Loucy (cell line): ENCODE results near the gene OR13C3.

Source experiments
- H2AFZ ChIP-seq: fragments of 200-600 bp; sonication (generic); 2 replicates; pipeline ENCODE4 v1.6.0; 2016; ENCODE audit warnings: antibody characterized with exemption, mild to moderate bottlenecking, low read length, moderate library complexity
- H3F3A ChIP-seq: fragments of 200-600 bp; 2 replicates; pipeline ENCODE4 v1.6.0; 2016; ENCODE audit warnings: antibody characterized with exemption, low read depth, mild to moderate bottlenecking
- H3K27me3 ChIP-seq: fragments of 200-600 bp; sonication (generic); 2 replicates; pipeline ENCODE4 v1.6.1; 2014; ENCODE audit warnings: low read length, mild to moderate bottlenecking; ENCODE audit not compliant: insufficient read depth, poor library complexity, severe bottlenecking
- H3K36me3 ChIP-seq: fragments of 200-600 bp; sonication (generic); 2 replicates; pipeline ENCODE4 v1.6.1; 2016; ENCODE audit warnings: low read length; ENCODE audit not compliant: insufficient read depth
- H3K4me1 ChIP-seq: fragments of 200-600 bp; sonication (generic); 2 replicates; pipeline ENCODE4 v1.5.1; 2014; ENCODE audit warnings: low read length, mild to moderate bottlenecking; ENCODE audit not compliant: insufficient read depth, poor library complexity, severe bottlenecking
- H3K4me2 ChIP-seq: fragments of 200-600 bp; sonication (generic); 2 replicates; pipeline ENCODE4 v1.6.0; 2014; ENCODE audit warnings: antibody characterized with exemption, low read length, low read depth, mild to moderate bottlenecking; ENCODE audit not compliant: poor library complexity, severe bottlenecking
- H3K4me3 ChIP-seq: fragments of 200-600 bp; sonication (generic); 2 replicates; pipeline ENCODE4 v1.5.1; 2014; ENCODE audit warnings: low read length, mild to moderate bottlenecking, mixed read lengths; ENCODE audit not compliant: poor library complexity, severe bottlenecking
- H3K79me2 ChIP-seq: fragments of 200-600 bp; sonication (generic); 2 replicates; pipeline ENCODE4 v1.6.1; 2014; ENCODE audit warnings: low read length; ENCODE audit not compliant: insufficient read depth
- H3K9ac ChIP-seq: fragments of 200-600 bp; sonication (generic); 2 replicates; pipeline ENCODE4 v1.6.0; 2014; ENCODE audit warnings: mild to moderate bottlenecking, low read depth, low read length, moderate library complexity; ENCODE audit not compliant: poor library complexity, severe bottlenecking
- H3K9me2 ChIP-seq: fragments of 200-600 bp; sonication (generic); replicated peaks from 2 replicates; pipeline ENCODE4 v1.6.1; 2016; ENCODE audit warnings: low read depth, low read length, mixed read lengths
- H3K9me3 ChIP-seq: fragments of 200-600 bp; sonication (generic); 2 replicates; pipeline ENCODE4 v1.6.1; 2014; ENCODE audit warnings: mild to moderate bottlenecking, antibody characterized with exemption, low read length, low read depth; ENCODE audit not compliant: insufficient read depth
- H4K20me1 ChIP-seq: fragments of 200-600 bp; sonication (generic); 2 replicates; pipeline ENCODE4 v1.6.0; 2014; ENCODE audit warnings: antibody characterized with exemption, low read length, mild to moderate bottlenecking; ENCODE audit not compliant: insufficient read depth, poor library complexity, severe bottlenecking
- CTCF ChIP-seq: fragments of 200-600 bp; sonication (generic); conservative IDR thresholded peaks from 2 replicates; pipeline ENCODE4 v1.5.1; 2014; ENCODE audit warnings: mild to moderate bottlenecking, antibody characterized with exemption, low read length
- EZH2phosphoT487 ChIP-seq: fragments of 200-600 bp; IDR thresholded peaks from 2 replicates; pipeline ENCODE4 v1.6.1; 2018; ENCODE audit warnings: antibody characterized with exemption, mild to moderate bottlenecking, moderate library complexity, borderline replicate concordance

OR13C3 gene

DNA sequence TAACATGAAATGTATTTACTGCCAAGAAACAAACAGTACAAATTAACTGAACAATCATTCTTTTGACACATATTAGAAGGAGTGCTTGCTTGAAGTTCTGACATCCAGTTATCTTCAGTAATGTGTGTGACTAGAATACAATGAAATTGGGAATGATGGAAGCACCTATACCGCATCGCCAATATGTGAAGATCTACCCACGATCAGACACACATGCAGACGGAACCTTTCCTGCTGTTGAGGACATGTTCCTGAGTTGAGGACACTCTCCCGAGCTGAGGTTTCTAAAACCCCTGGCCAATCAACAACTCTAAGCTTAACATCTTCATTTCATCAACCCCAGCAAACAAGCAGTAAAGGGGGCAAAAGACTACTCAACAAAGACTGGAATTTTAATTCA, at the start of gene OR13C3:
OR13C3 (minus strand) TSS at position 101 of the 400 bp plus-strand sequence. CDS start 133 bp downstream, outside the sequence.
- Histone ChIP-seq H3K4me1 (no peaks in the 10 kb centered on the region), H3K36me3 (no peaks in the 10 kb centered on the region), H3F3A (no peaks in the 10 kb centered on the region), H3K9me3 (no peaks in the 10 kb centered on the region), H4K20me1 (no peaks in the 10 kb centered on the region), H3K9ac (no peak within 1 kb of the TSS), H2AFZ (no peak within 1 kb of the TSS), H3K9me2 (no peaks in the 10 kb centered on the region), H3K4me2 (no peak within 1 kb of the TSS), H3K4me3 (no peak within 1 kb of the TSS), H3K79me2 (no peaks in the 10 kb centered on the region), H3K27me3 (no peaks in the 10 kb centered on the region)
- TF ChIP-seq CTCF = no peak
- no peak for TF ChIP-seq EZH2phosphoT487

DNA sequence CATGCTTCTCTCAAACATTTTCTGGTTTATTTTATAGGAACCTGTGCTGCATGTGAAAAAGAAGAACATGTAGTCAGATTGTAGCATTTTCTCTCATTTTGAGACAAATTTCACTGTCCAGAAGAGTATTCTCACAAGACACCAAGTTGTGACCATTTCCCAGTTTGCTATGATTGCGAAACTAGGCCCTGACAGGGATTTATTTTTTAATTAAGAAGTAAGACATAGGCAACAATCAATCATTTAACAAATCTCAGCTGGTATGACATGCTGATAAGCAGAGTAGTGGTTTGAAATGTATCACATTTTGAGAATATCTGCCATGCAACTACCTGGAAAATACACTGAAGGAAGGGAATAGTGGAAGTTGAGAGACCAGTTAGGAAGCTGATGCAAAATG, 43.9 kb upstream of the OR13C3 start:
- TF ChIP-seq EZH2phosphoT487 (no peak), CTCF (no peak)

GRCh38 chr9:104577263-104577662, 40.6 kb upstream of the OR13C3 start:
- Histone ChIP-seq H3K9me3 (no peaks in the 10 kb centered on the region), H3K9ac (no peak overlapping the region), H3K4me1 (no peaks in the 10 kb centered on the region), H3K36me3 (no peaks in the 10 kb centered on the region), H3F3A (no peaks in the 10 kb centered on the region), H3K79me2 (no peaks in the 10 kb centered on the region), H4K20me1 (no peaks in the 10 kb centered on the region), H2AFZ (no peak overlapping the region), H3K9me2 (no peaks in the 10 kb centered on the region), H3K27me3 (no peaks in the 10 kb centered on the region), H3K4me3 (no peak overlapping the region), H3K4me2 (no peak overlapping the region)
- TF ChIP-seq EZH2phosphoT487 (no peak), CTCF (no peak)

More for the DNA sequence above, 43.9 kb upstream of the OR13C3 start:
- H4K20me1 ChIP-seq = no peaks in the 10 kb centered on the region
- H3K4me3 ChIP-seq = no peak overlapping the region
- H3K4me1 ChIP-seq = no peaks in the 10 kb centered on the region
- no peak overlapping the region for H3K9ac ChIP-seq
- no peaks in the 10 kb centered on the region for H3F3A ChIP-seq
- H3K9me2 ChIP-seq = no peaks in the 10 kb centered on the region
- H3K9me3 ChIP-seq = no peaks in the 10 kb centered on the region
- H3K79me2 ChIP-seq = no peaks in the 10 kb centered on the region
- H2AFZ ChIP-seq = no peak overlapping the region
- no peak overlapping the region for H3K4me2 ChIP-seq
- no peaks in the 10 kb centered on the region for H3K36me3 ChIP-seq
- no peaks in the 10 kb centered on the region for H3K27me3 ChIP-seq
